ENCODE results near the gene HDAC4. TPM values are rescaled to one million over a fixed set of nuclear protein-coding genes. Genes with fewer than 3 reads are reported as not detected.

Gene HDAC4
- total RNA-seq, 1 experiment from 2014 or later, result 32.0 TPM

GRCh38 chr2:239056611-239057010 is 344.2 kb downstream of the HDAC4 start:
- no peak overlapping the region for H3K9ac ChIP-seq (ENCODE audit: extremely low read depth, insufficient read length, low read length)
- DNase-seq, result no peak
- no peaks in the 10 kb centered on the region for H3K23me2 ChIP-seq (ENCODE audit: insufficient read length, low read depth, low read length, poor library complexity, severe bottlenecking)
- H2BK15ac ChIP-seq (ENCODE audit: low read depth, low read length), result no peak overlapping the region
- no peak overlapping the region for H4K91ac ChIP-seq (ENCODE audit: insufficient read length, low read depth, low read length)
- Mint-ChIP-seq H3K27me3 (ENCODE audit: low read depth) (no peaks in the 10 kb centered on the region), H3K4me1 (peaks cover 0 to 3% of the 10 kb centered on the region in 2 experiments; a peak in 1 of 4 replicates), H3K36me3 (ENCODE audit: insufficient read depth in 1 of 3, low read depth in 3 of 3) (peaks cover 13 to 32% (median 29%) of the 10 kb centered on the region in 3 experiments; a peak in 6 of 7 replicates), H3K9me3 (no peaks in the 10 kb centered on the region; a peak in 1 of 5 replicates), H3K27ac (no peak overlapping the region), H3K4me3 (no peak overlapping the region)
- H3K9me3 ChIP-seq (ENCODE audit: control insufficient read depth, low read depth, low read length), result no peaks in the 10 kb centered on the region
- H4K20me1 ChIP-seq (ENCODE audit: control insufficient read depth, insufficient read depth, insufficient read length), result no peaks in the 10 kb centered on the region
- no peak overlapping the region for H3K56ac ChIP-seq (ENCODE audit: insufficient read length, low read depth, low read length)
- TF ChIP-seq CTCF (conservative IDR thresholded peaks at IDR 0.05), result no peak
- H4K8ac ChIP-seq (replicated peaks; ENCODE audit: insufficient read length, low read depth, low read length), result no peak overlapping the region
- H2BK5ac ChIP-seq (ENCODE audit: insufficient read length, low read length), result no peak overlapping the region
- no peaks in the 10 kb centered on the region for H3K27me3 ChIP-seq (ENCODE audit: insufficient read depth, low read length)
- H3K4ac ChIP-seq (ENCODE audit: low read depth, low read length), result no peak overlapping the region
- no peak overlapping the region for H2AFZ ChIP-seq (ENCODE audit: low read length)
- no peak overlapping the region for H2BK12ac ChIP-seq (ENCODE audit: insufficient read length, low read depth, low read length)
- H3K79me1 ChIP-seq (ENCODE audit: insufficient read depth, low read depth, low read length, poor library complexity, severe bottlenecking), result no peaks in the 10 kb centered on the region
- H3T11ph ChIP-seq (ENCODE audit: low read length), result no peak overlapping the region
- no peaks in the 10 kb centered on the region for H3K79me2 ChIP-seq (ENCODE audit: insufficient read depth, low read length)
- H3K18ac ChIP-seq (ENCODE audit: insufficient read length, low read depth, low read length), result no peak overlapping the region
- H3K14ac ChIP-seq (ENCODE audit: insufficient read depth, low read length), result no peak overlapping the region
- WGBS (ENCODE audit: extremely low coverage, insufficient read length, low lambda C conversion rate), result no CpG with 5 or more reads among the region's 10 CpGs
- H2AK5ac ChIP-seq (ENCODE audit: insufficient read length, low read length), result no peak overlapping the region
- H2BK20ac ChIP-seq (ENCODE audit: low read depth, low read length, poor library complexity, severe bottlenecking), result no peak overlapping the region
- no peak overlapping the region for H3K23ac ChIP-seq (ENCODE audit: insufficient read length, low read depth, low read length)
- H4K5ac ChIP-seq (ENCODE audit: insufficient read length, low read depth, low read length), result no peak overlapping the region
- H3K4me1 ChIP-seq (ENCODE audit: insufficient read depth, low read length), result no peaks in the 10 kb centered on the region
- H2BK120ac ChIP-seq (ENCODE audit: low read depth, low read length, poor library complexity, severe bottlenecking), result no peak overlapping the region
- no peak overlapping the region for H3K4me2 ChIP-seq (ENCODE audit: insufficient read depth, insufficient read length, low read length)
- H3K27ac ChIP-seq (ENCODE audit: insufficient read length, low read depth, low read length), result no peak overlapping the region
